NCI-H146 treated with DMSO at 0.1 percent for 48 hours (cell line): ENCODE data around the gene FAM131A.

Source experiments
- DNase-seq: peaks from one replicate; lab custom pipeline; 2025; ENCODE audit not compliant: unreplicated experiment; lab: John Stamatoyannopoulos, UW

FAM131A gene

DNA sequence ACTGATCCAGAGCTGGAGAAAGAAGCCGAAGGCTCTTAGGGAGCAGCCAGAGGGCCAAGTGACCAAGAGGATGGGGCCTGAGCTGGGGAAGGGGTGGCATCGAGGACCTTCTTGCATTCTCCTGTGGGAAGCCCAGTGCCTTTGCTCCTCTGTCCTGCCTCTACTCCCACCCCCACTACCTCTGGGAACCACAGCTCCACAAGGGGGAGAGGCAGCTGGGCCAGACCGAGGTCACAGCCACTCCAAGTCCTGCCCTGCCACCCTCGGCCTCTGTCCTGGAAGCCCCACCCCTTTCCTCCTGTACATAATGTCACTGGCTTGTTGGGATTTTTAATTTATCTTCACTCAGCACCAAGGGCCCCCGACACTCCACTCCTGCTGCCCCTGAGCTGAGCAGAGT lies 52.0 kb downstream of the FAM131A start:
- DNase-seq: no peak

DNA sequence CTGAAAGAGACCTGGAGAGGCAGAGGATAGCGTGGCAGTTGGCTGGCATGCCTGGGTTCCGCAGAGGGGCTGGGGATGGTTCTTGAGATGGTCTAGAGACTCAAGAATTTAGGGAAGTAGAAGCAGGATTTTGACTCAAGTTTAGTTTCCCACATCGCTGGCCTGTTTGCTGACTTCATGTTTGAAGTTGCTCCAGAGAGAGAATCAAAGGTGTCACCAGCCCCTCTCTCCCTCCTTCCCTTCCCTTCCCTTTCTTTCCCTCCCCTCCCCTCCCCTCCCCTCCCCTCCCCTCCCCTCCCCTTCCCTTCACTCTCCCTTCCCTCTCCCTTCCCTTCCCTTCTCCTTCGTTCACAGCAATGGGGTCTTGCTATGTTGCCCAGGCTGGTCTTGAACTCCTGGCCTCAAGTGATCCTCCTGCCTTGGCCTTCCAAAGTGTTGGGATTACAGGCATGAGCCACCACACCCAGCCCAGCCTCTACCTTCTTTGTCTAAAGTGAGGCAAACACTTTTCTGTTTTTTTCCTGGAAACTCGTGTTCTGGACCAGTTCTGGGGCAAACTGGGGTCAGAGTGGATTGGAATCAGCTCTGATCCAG lies 52.6 kb downstream of the FAM131A start:
- DNase-seq: no peak

DNA sequence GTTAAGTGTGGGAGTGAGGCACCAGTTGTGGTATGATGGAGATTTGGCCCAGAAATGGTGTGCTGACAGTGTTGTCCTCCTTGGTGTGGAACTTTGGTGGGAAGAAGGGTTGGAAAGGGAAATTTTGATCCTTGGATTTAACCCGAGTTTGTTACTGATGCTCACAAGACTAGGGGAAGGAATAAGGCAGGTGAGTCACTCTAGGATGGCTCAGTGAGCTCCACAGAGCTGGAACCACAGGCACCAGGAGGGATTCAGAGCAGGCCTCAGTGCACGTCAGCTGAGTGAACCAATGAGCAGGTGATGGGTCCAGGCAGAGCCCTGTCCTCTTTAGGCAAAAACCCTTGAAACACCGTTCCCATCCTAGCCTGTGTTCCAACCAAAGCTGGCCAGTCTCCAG lies 53.9 kb downstream of the FAM131A start:
- DNase-seq: no peak

DNA sequence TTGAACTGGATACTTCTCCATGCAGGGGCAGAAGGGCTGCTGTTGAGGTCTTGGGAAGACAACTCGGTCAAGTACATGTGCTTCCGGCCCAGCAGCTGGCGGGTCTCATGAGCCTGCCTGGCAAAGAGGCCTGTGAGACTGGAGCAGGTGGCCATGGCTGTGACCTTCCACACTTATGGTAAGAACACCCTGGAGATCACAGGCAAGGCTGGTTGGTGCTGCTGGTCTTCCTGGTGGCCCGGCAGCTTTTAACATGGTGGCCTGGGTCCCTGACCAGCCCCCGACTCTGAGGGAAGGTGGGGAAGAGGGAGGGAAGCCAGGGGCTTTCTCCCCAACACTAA lies 57.9 kb downstream of the FAM131A start:
- DNase-seq: no peak
